ENCODE data around the gene ATP6V1C2. TPM values are rescaled to one million over a fixed set of nuclear protein-coding genes. Genes with fewer than 3 reads are reported as not detected.
A peak's percentile ranks its signal among the peaks of the same experiment; 100 is the strongest.
"Not testable (repeated sequence)": the region's sequence is repeated elsewhere in the genome, so short reads cannot be mapped to it uniquely, and the experiment has no call there.

ATP6V1C2 gene
- total RNA-seq, 1 experiment from 2014 or later: not detected

DNA sequence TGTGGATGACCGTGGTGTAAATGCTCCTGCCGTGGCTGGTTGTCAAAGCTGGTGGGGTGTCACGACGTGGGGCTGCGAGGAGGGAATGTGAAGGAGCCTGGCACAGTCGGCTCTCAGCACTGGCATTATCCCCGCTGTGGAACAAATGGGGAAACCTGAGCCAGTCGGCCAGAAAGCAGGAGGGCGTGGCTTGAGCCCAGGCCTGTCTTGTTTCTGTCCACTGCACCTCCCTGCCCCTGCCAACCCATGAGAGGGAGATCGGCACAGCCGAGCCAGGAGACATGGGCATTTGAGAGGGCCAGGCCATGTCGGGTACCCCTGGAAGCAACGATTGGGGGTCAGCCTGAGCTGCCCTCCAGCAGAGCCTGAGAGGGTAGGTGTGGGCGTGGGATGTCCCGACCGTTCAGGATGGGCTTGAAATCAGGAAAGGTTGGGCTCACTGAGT is 46.7 kb downstream of the ATP6V1C2 start:
- DNase-seq (ENCODE audit: low spot score): no peak

GRCh38 chr2:10770956-10771750 is 49.7 kb downstream of the ATP6V1C2 start:
- no peak for DNase-seq (ENCODE audit: low spot score)

DNA sequence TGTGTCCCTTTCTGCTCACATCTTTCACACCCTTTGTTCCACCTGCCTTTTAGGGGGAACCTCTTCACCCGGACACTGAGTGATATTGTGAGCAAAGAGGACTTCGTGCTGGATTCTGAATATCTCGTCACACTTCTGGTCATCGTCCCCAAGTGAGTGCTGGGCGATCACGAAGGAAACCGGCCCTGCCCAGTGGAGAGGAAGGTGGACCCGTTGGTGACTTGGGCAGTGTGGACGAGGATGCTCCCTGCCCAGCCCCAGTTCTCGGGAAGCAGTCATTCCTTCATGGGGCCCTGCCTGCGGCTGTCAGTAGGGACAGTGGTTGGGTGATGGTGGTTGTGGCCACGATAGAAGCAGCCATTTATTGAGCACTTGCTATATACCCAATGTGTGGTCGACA is 50.4 kb downstream of the ATP6V1C2 start:
- no peak for DNase-seq (ENCODE audit: low spot score)

- DNase-seq (ENCODE audit: low spot score): no peak
Observed at GRCh38 chr2:10772201-10772867, 50.9 kb downstream of the ATP6V1C2 start.

GRCh38 chr2:10772868-10773215 is 51.4 kb downstream of the ATP6V1C2 start:
- no peak for DNase-seq (ENCODE audit: low spot score)

DNA sequence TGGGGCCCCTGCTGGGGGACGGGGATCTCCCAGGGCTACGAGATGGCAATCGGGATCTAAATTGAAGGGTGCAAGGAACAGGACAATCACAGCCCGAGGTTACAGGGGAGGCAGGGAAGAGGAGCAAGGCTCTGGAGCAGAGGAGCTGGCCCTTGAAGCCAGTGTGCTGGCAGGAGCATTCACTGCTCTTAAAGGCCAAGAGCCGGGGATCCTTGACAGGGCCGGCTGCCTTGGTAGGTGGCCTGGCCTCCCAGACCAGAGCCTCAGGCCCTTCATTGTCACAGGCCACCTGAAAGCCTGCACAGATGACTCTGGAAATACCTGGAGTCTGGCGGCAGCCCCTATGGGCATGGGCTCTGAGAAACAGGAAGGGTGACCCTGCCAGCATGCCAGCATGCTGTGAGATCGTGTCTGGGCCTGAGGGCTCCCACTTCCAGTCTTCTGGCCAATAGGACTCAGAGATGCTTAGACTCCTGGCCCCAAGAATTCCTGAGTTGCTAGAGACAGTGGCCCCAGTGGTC is 52.5 kb downstream of the ATP6V1C2 start:
- DNase-seq (ENCODE audit: low spot score): no peak

- no peak for DNase-seq (ENCODE audit: low spot score)
Observed at GRCh38 chr2:10774394-10774793, 53.0 kb downstream of the ATP6V1C2 start.

- DNase-seq (ENCODE audit: low spot score): no peak
Observed at GRCh38 chr2:10775021-10775780, 53.8 kb downstream of the ATP6V1C2 start.

DNA sequence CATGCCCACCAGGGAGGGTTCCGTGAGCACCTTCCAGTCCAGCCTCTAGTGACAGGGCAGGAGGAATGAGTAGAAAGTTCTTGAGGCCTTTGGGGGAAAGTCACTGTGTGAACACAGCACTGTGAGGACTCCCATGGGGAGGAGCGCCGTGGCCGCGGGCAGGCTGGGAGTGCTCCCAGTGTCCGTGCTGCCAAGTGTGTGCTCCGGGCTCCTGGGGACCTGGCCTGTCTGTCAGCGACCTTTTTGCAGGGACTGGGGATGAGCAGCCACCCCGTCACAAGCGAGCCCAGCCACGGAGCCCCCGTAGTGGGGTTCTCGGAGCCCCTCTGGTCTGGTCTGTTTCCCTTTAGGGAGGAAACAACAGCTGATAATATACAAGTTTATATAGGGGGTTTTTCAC is 54.4 kb downstream of the ATP6V1C2 start:
- no peak for DNase-seq (ENCODE audit: low spot score)

GRCh38 chr2:10776231-10776977 is 55.0 kb downstream of the ATP6V1C2 start:
- no peak for DNase-seq (ENCODE audit: low spot score)

DNA sequence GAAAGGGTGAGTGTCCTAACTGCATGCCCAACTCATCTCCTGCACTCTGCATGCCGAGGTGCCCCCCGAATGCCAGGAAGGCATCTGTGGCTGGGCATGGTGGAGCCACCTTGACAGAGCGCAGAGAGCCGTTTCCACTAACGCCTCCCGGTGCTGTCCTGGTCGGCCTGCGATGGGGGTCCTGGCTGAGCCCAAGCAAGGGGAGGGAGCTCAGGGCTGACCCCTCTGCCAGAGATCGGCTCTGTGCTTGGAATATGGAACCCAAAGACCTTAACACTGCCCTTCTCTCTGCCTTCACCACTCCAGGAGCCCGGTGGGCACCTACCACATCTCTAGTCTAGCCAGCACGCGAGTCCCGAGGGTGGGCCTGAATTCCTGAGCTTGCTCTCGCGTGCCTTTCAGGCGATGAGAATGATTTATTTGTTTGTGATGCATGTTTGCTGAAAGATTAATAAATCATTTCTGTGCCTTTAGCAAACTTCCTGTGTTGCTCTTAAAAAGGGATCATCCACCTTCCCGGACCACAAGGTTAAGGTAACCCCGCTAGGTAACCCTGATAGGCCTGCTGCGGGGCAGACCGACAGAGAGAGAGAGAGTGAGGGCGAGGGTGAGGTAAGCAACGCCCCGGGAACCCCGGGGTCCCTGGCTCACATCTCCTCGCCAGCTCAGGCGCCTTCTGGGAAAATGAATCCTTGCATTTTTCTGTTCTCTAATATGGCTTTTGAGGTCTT is 55.8 kb downstream of the ATP6V1C2 start:
- DNase-seq (ENCODE audit: low spot score): peak; percentile 35

- DNase-seq (ENCODE audit: low spot score): no peak
Observed at GRCh38 chr2:10777842-10778723, 56.7 kb downstream of the ATP6V1C2 start.

- no peak for DNase-seq (ENCODE audit: low spot score)
Observed at GRCh38 chr2:10778724-10779115, 57.3 kb downstream of the ATP6V1C2 start.

- no peak for DNase-seq (ENCODE audit: low spot score)
Observed at GRCh38 chr2:10779776-10780490, 58.5 kb downstream of the ATP6V1C2 start.

DNA sequence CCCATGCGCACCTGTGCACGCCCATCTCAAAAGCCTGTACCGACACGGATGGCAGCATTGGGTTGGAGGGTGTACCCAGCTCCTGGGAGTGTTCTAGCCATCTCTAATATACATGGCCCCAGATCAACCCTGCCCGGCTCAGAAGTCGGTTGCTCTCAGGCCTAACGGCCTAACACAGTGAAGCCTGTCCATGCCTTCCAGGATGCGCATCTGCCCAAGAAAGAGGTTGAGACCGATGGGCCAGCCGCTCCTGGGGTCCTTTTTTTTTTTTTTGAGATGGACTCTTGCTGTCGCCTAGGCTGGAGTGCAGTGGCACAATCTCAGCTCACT is 59.0 kb downstream of the ATP6V1C2 start:
- DNase-seq (ENCODE audit: low spot score): no peak

DNA sequence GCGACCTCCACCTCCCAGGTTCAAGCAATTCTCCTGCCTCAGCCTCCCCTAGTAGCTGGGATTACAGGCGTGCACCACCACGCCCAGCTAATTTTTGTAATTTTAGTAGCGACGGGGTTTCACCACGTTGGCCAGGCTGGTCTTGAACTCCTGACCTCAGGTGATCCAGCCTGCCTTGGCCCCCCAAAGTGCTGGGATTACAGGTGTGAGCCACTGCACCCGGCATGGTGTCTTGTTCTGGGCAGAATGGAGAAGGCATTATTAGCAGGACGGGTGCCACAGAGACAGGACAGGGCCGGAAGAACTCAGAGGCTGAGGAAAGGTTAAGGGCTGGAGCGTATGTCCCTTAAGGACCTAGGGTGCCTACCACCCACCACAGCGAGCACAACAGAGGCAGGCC is 59.4 kb downstream of the ATP6V1C2 start:
- DNase-seq (ENCODE audit: low spot score): not testable (repeated sequence)

GRCh38 chr2:10781746-10782145 is 60.3 kb downstream of the ATP6V1C2 start:
- no peak for DNase-seq (ENCODE audit: low spot score)

- DNase-seq (ENCODE audit: low spot score): peak; percentile 54
Observed at GRCh38 chr2:10783421-10783820, 62.0 kb downstream of the ATP6V1C2 start.

- no peak for DNase-seq (ENCODE audit: low spot score)
Observed at GRCh38 chr2:10784719-10785118, 63.3 kb downstream of the ATP6V1C2 start.
